ENCODE results near the gene CSGALNACT2.

CSGALNACT2 gene

DNA sequence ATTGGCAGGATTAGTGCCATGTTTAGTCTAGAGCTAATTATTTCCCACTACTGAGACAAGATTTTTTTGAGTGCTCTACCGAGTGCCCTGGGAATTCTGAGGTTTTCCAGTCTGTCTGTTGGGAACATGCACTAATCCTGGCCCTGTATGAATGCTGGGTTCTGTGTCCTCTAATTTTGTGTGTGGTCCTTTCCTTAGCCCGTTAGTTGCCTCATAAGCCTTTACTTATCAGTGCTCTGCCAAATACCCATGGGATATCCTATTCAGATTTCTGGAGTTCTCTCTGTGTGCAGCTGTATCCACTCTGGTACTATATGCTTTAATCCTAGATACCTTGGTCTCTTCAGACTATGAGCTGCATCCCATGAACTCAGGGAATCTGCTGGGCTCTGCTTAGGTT lies 13.1 kb downstream of the CSGALNACT2 start:
- DNase-seq (ENCODE audit: low read depth): no peak
- no peak overlapping the region for H3K4me3 ChIP-seq (ENCODE audit: low read length)
- TF ChIP-seq, protein P1, sequence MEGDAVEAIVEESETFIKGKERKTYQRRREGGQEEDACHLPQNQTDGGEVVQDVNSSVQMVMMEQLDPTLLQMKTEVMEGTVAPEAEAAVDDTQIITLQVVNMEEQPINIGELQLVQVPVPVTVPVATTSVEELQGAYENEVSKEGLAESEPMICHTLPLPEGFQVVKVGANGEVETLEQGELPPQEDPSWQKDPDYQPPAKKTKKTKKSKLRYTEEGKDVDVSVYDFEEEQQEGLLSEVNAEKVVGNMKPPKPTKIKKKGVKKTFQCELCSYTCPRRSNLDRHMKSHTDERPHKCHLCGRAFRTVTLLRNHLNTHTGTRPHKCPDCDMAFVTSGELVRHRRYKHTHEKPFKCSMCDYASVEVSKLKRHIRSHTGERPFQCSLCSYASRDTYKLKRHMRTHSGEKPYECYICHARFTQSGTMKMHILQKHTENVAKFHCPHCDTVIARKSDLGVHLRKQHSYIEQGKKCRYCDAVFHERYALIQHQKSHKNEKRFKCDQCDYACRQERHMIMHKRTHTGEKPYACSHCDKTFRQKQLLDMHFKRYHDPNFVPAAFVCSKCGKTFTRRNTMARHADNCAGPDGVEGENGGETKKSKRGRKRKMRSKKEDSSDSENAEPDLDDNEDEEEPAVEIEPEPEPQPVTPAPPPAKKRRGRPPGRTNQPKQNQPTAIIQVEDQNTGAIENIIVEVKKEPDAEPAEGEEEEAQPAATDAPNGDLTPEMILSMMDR (conservative IDR thresholded peaks at IDR 0.05; ENCODE audit: low read depth, low read length): no peak

DNA sequence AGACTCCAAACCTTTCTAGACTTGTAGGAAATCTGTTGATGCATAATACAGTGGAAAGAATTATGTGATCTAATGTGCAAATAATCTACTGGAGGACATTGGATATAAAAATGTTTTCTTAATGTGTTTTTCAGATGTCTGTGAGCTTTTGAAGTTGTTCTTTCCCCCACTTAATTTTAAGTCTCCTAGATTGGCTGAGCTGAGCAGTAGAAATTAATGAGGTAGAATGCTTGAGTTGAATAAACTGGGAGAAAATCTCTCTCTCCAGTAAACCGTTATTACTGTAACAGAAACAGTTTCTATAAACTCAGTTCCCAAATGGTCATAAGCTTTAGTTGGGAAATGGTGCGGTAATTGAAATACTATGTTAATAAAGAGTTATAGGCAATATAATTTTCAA lies 15.7 kb downstream of the CSGALNACT2 start:
- H3K4me3 ChIP-seq (ENCODE audit: low read length): no peak overlapping the region
- no peak for DNase-seq (ENCODE audit: low read depth)
- TF ChIP-seq, protein P1 (conservative IDR thresholded peaks at IDR 0.05; ENCODE audit: low read depth, low read length): no peak

DNA sequence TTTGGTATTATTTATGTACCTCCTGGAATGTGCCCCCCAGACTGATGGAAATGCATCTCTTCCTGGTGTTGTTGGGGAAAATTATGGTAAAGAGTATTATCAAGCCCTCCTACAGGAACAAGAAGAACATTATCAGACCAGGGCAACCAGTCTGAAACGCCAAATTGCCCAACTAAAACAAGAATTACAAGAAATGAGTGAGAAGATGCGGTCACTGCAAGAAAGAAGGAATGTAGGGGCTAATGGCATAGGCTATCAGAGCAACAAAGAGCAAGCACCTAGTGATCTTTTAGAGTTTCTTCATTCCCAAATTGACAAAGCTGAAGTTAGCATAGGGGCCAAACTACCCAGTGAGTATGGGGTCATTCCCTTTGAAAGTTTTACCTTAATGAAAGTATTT lies 17.0 kb downstream of the CSGALNACT2 start:
- H3K4me3 ChIP-seq (ENCODE audit: low read length): no peak overlapping the region
- no peak for DNase-seq (ENCODE audit: low read depth)
- TF ChIP-seq, protein P1 (conservative IDR thresholded peaks at IDR 0.05; ENCODE audit: low read depth, low read length): no peak

DNA sequence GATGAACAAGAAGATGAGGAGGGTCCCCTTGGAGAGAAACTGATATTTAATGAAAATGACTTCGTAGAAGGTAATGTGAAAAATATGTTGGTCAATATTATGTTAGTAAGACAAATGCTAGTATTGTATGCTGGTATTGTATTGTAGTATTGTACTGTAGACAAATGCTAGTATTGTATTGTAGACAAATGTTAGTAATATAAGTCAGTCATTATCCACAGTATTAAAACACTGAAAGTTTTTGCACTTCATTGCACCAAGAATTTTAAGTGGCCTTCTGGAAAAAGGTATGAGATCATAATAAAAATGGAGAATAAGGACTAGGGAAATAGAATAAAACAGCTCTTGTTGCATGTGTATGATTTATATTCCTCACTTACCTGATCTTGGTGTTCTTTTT lies 17.5 kb downstream of the CSGALNACT2 start:
- no peak overlapping the region for H3K4me3 ChIP-seq (ENCODE audit: low read length)
- no peak for DNase-seq (ENCODE audit: low read depth)
- TF ChIP-seq, protein P1 (conservative IDR thresholded peaks at IDR 0.05; ENCODE audit: low read depth, low read length): no peak

DNA sequence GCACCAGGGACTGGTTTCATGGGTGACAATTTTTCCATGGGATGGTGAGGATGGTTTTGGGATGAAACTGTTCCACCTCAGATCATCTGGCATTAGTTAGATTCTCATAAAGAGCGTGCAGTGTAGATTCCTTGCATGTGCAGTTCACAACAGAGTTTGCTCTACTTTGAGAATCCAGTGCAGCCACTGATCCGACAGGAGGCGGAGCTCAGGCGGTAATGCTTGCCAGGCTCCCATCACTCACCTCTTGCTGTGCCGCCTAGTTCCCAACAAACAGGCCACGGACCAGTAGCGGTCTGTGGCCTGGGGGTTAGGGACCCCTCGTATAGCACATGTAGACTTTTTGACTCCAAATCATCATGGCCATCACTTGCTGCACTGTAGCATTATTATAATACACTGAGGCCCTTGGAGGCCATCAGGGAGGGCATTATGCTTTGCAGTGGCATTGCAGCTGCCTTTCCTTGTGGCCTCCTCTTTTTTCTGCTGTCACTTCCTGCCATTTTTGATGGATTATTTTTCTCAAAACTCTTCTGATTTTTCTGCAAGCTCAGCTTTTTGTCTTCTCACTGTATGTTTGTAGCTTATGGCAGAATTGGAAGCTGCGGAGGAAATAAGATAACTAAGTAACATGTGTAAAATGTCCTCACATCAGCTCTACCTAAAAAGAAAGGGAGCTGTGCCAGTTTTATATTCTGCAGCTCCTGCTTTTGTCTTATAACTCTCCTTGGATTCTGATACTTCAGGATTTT lies 18.5 kb downstream of the CSGALNACT2 start:
- DNase-seq (ENCODE audit: low read depth): no peak
- H3K4me3 ChIP-seq (ENCODE audit: low read length): no peak overlapping the region
- TF ChIP-seq, protein P1 (conservative IDR thresholded peaks at IDR 0.05; ENCODE audit: low read depth, low read length): peak; percentile 12

DNA sequence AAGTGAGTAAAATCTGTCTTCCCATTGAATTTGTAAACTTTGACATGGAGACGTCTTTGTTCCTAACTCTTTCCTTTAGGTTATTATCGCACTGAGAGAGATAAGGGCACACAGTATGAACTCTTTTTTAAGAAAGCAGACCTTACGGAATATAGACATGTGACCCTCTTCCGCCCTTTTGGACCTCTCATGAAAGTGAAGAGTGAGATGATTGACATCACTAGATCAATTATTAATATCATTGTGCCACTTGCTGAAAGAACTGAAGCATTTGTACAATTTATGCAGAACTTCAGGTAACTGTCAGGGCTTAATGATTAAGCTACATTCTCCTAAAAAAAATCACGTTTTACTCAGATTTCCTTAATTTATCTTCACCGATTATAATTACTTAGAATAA lies 20.4 kb downstream of the CSGALNACT2 start:
- DNase-seq (ENCODE audit: low read depth): no peak
- TF ChIP-seq, protein P1 (conservative IDR thresholded peaks at IDR 0.05; ENCODE audit: low read depth, low read length): no peak
- no peak overlapping the region for H3K4me3 ChIP-seq (ENCODE audit: low read length)

Data from retinal pigment epithelial cell (primary cell).